SK-N-SH treated with all-trans-retinoic acid at 6 μM for 48 hours (cell line): ENCODE measurements around the gene TET3.

ENCODE experiments used
- BACH2 ChIP-seq: fragments of 250-450 bp; sonication (Bioruptor Pico); IDR thresholded peaks from 2 replicates; pipeline ENCODE4 v1.9.0; 2021; ENCODE audit warnings: mild to moderate bottlenecking, borderline replicate concordance
- CREB5 ChIP-seq: fragments of 250-450 bp; sonication (Bioruptor Pico); IDR thresholded peaks from 2 replicates; pipeline ENCODE4 v1.5.1; 2020; ENCODE audit warnings: low read depth, mild to moderate bottlenecking, moderate library complexity
- CSDC2 ChIP-seq: fragments of 250-450 bp; sonication (Bioruptor Pico); IDR thresholded peaks from 2 replicates; pipeline ENCODE4 v1.5.0; 2020; ENCODE audit warnings: mild to moderate bottlenecking, moderate library complexity
- RARB ChIP-seq: fragments of 250-450 bp; sonication (Bioruptor Pico); IDR thresholded peaks from 2 replicates; pipeline ENCODE4 v1.8.0; 2021; ENCODE audit warnings: mild to moderate bottlenecking, moderate library complexity
- TOX ChIP-seq: fragments of 250-450 bp; sonication (Bioruptor Pico); IDR thresholded peaks from 2 replicates; pipeline ENCODE4 v1.8.0; 2021; ENCODE audit warnings: mild to moderate bottlenecking, moderate library complexity, borderline replicate concordance
- ZFP30 ChIP-seq: fragments of 450-650 bp; formaldehyde crosslinking; IDR thresholded peaks from 2 replicates; pipeline ENCODE4 v1.5.0; 2022; ENCODE audit warnings: mild to moderate bottlenecking, moderate library complexity
- ZNF8 ChIP-seq: fragments of 450-650 bp; formaldehyde crosslinking; IDR thresholded peaks from 2 replicates; pipeline ENCODE4 v1.5.0; 2020; ENCODE audit warnings: mild to moderate bottlenecking, moderate library complexity
- TF ChIP-seq, protein P1 (sequence below): fragments of 250-450 bp; sonication (Bioruptor Pico); IDR thresholded peaks from 2 replicates; pipeline ENCODE4 v1.8.0; 2020; ENCODE audit warnings: mild to moderate bottlenecking, moderate library complexity, borderline replicate concordance

DNA sequence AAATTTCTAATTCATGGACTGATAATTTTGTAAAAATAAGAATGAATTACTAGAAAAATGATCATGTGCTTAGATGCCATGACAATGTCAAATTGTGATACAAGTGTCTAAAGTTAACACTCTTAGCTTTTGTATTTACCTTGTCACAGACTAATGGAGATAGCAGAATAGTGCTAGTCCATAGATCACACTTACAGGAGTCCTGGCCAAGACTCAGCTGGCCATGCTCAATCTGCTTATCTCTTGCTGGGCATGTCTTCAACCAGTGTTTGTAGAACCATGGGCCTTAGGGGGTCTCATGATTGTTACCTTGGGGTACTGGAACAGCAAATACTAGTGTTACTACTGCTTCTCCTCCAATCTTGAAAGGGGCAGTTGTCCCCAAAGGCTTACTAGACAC lies 44.0 kb downstream of the TET3 start:
- TF ChIP-seq, protein P1, sequence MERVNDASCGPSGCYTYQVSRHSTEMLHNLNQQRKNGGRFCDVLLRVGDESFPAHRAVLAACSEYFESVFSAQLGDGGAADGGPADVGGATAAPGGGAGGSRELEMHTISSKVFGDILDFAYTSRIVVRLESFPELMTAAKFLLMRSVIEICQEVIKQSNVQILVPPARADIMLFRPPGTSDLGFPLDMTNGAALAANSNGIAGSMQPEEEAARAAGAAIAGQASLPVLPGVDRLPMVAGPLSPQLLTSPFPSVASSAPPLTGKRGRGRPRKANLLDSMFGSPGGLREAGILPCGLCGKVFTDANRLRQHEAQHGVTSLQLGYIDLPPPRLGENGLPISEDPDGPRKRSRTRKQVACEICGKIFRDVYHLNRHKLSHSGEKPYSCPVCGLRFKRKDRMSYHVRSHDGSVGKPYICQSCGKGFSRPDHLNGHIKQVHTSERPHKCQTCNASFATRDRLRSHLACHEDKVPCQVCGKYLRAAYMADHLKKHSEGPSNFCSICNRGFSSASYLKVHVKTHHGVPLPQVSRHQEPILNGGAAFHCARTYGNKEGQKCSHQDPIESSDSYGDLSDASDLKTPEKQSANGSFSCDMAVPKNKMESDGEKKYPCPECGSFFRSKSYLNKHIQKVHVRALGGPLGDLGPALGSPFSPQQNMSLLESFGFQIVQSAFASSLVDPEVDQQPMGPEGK (CRISPR knock-in tag), result no peak
- TF ChIP-seq ZFP30 (no peak), RARB (CRISPR knock-in tag) (no peak), CSDC2 (no peak), BACH2 (CRISPR knock-in tag) (no peak), CREB5 (CRISPR knock-in tag) (no peak), TOX (no peak), ZNF8 (no peak)
